NOMO-1 treated with dmso at 0.1 percent for 144 hours (cell line): ENCODE results near the gene PRSS56.

ENCODE experiments used
- DNase-seq: peaks from one replicate; lab custom pipeline; 2025; ENCODE audit not compliant: unreplicated experiment; lab: John Stamatoyannopoulos, UW

The PRSS56 gene

GRCh38 chr2:232486558-232487384, 33.4 kb upstream of the PRSS56 start:
- no peak for DNase-seq

- no peak for DNase-seq
These were observed 32.6 kb upstream of the PRSS56 start, which contains the start of gene ECEL1 for GRCh38 chr2:232487385-232488096. TSS of gene ECEL1 (minus strand) at chr2:232487834. CDS start at chr2:232486653, 1,181 bp downstream.

- DNase-seq = no peak
These were observed 32.0 kb upstream of the PRSS56 start for GRCh38 chr2:232488097-232488711.

GRCh38 chr2:232488721-232489300, 31.4 kb upstream of the PRSS56 start:
- DNase-seq = no peak

GRCh38 chr2:232489516-232490220, 30.5 kb upstream of the PRSS56 start:
- no peak for DNase-seq

- DNase-seq = no peak
These were observed 29.7 kb upstream of the PRSS56 start for GRCh38 chr2:232490221-232491138.

- no peak for DNase-seq
These were observed 28.9 kb upstream of the PRSS56 start for GRCh38 chr2:232491139-232491780.

- no peak for DNase-seq
These were observed 27.8 kb upstream of the PRSS56 start for GRCh38 chr2:232492236-232492848.

GRCh38 chr2:232492963-232493700, 27.1 kb upstream of the PRSS56 start:
- no peak for DNase-seq

GRCh38 chr2:232493701-232494474, 26.3 kb upstream of the PRSS56 start:
- no peak for DNase-seq

GRCh38 chr2:232494542-232494941, 25.6 kb upstream of the PRSS56 start:
- no peak for DNase-seq

GRCh38 chr2:232495292-232495691, 24.9 kb upstream of the PRSS56 start:
- DNase-seq = no peak

- no peak for DNase-seq
These were observed 23.5 kb upstream of the PRSS56 start for GRCh38 chr2:232496501-232497270.

GRCh38 chr2:232497348-232497747, 22.8 kb upstream of the PRSS56 start:
- DNase-seq = no peak

GRCh38 chr2:232498452-232498851, 21.7 kb upstream of the PRSS56 start:
- DNase-seq = no peak

GRCh38 chr2:232501331-232501771, 18.8 kb upstream of the PRSS56 start:
- no peak for DNase-seq
